IMR-90 (cell line): Measurements from ENCODE around the gene OOSP1. TPM values are rescaled to one million over a fixed set of nuclear protein-coding genes. Genes with fewer than 3 reads are reported as not detected.

Source experiments
- ATAC-seq: fragments of 200-7000 bp; cut with Tn5 transposase; 2 replicates; pipeline ENCODE4 v1.9.1; 2020; ENCODE audit warnings: low read depth, mild to moderate bottlenecking, moderate library complexity
- BruUV-seq: library from RNA; stranded (reverse); fragments of 400-500 nt; replicated peaks from 2 replicates; lab custom pipeline; 2021; lab: Mats Ljungman, UMichigan
- CTCF ChIA-PET: fragments of 300-600 bp; formaldehyde crosslinking; extraction: SDS; loops from one replicate; lab custom pipeline; 2021; ENCODE audit warnings: antibody characterized with exemption; lab: Yijun Ruan, JAX
- POLR2A ChIA-PET: fragments of 300-600 bp; sonication (Branson Sonifier 250); formaldehyde crosslinking; loops from one replicate; lab custom pipeline; 2022; ENCODE audit warnings: antibody characterized with exemption; ENCODE audit not compliant: unreplicated experiment; lab: Charles Lee
- DNase-seq: peaks from one replicate; pipeline ENCODE4 v3.0.0; 2013
- H2AFZ ChIP-seq: replicated peaks from 2 replicates; pipeline ENCODE3; 2013; ENCODE audit warnings: low read length, mild to moderate bottlenecking; ENCODE audit not compliant: poor library complexity
- H2AK5ac ChIP-seq: 2 replicates; pipeline ENCODE4 v1.6.1; 2013; ENCODE audit warnings: low read depth, low read length, inconsistent platforms
- H2AK9ac ChIP-seq: replicated peaks from 2 replicates; pipeline ENCODE3; 2013; ENCODE audit warnings: mild to moderate bottlenecking, low read depth, low read length, moderate library complexity; ENCODE audit not compliant: poor library complexity
- H2BK120ac ChIP-seq: 2 replicates; pipeline ENCODE4 v1.6.1; 2013; ENCODE audit warnings: low read depth, low read length, inconsistent platforms
- H2BK15ac ChIP-seq: 3 replicates; pipeline ENCODE4 v1.6.1; 2013; ENCODE audit warnings: low read depth, low read length, inconsistent platforms
- H2BK20ac ChIP-seq: 2 replicates; pipeline ENCODE4 v1.6.1; 2013; ENCODE audit warnings: low read depth, mild to moderate bottlenecking, inconsistent platforms, low read length, moderate library complexity
- H2BK5ac ChIP-seq: 2 replicates; pipeline ENCODE4 v1.6.1; 2013; ENCODE audit warnings: mild to moderate bottlenecking, low read depth, low read length, inconsistent platforms; ENCODE audit not compliant: poor library complexity, severe bottlenecking
- H3K14ac ChIP-seq: replicated peaks from 2 replicates; pipeline ENCODE4 v1.6.1; 2013; ENCODE audit warnings: low read depth, low read length, inconsistent platforms
- H3K18ac ChIP-seq: 2 replicates; pipeline ENCODE4 v1.6.1; 2013; ENCODE audit warnings: low read depth, low read length, control low read depth
- H3K23ac ChIP-seq: 2 replicates; pipeline ENCODE4 v1.6.1; 2013; ENCODE audit warnings: low read depth, low read length, inconsistent platforms
- H3K27ac ChIP-seq: 2 replicates; pipeline ENCODE4 v1.5.1; 2013; ENCODE audit warnings: mild to moderate bottlenecking, control low read depth, low read length; ENCODE audit not compliant: insufficient read depth
- H3K27me3 ChIP-seq: 2 replicates; pipeline ENCODE4 v1.6.1; 2013; ENCODE audit warnings: low read length; ENCODE audit not compliant: control insufficient read depth, insufficient read depth
- H3K36me3 ChIP-seq: 2 replicates; pipeline ENCODE4 v1.6.1; 2013; ENCODE audit warnings: low read length, mixed read lengths; ENCODE audit not compliant: control insufficient read depth, insufficient read depth
- H3K4ac ChIP-seq: 2 replicates; pipeline ENCODE4 v1.6.1; 2013; ENCODE audit warnings: low read depth, low read length, inconsistent platforms
- H3K4me1 ChIP-seq: 2 replicates; pipeline ENCODE4 v1.6.1; 2013; ENCODE audit warnings: low read length, mixed read lengths; ENCODE audit not compliant: control insufficient read depth, insufficient read depth
- H3K4me2 ChIP-seq: 2 replicates; pipeline ENCODE4 v1.6.1; 2013; ENCODE audit warnings: low read depth, mild to moderate bottlenecking, control low read depth, low read length, moderate library complexity
- H3K4me3 ChIP-seq: 2 replicates; pipeline ENCODE4 v1.5.1; 2013; ENCODE audit warnings: low read depth, mild to moderate bottlenecking, control low read depth, low read length, moderate library complexity; ENCODE audit not compliant: insufficient read depth
- H3K56ac ChIP-seq: 2 replicates; pipeline ENCODE4 v1.6.1; 2013; ENCODE audit warnings: low read length, inconsistent platforms; ENCODE audit not compliant: insufficient read depth; ENCODE audit errors: extremely low read depth
- H3K79me1 ChIP-seq, 2 experiments: 2 replicates each; pipeline ENCODE4 v1.6.1; 2013; ENCODE audit warnings: low read length in 2 of 2, inconsistent platforms in 1 of 2, low read depth in 1 of 2
- H3K9ac ChIP-seq: 2 replicates; pipeline ENCODE4 v1.6.1; 2013; ENCODE audit warnings: low read depth, low read length, control low read depth
- H3K9me1 ChIP-seq: 2 replicates; pipeline ENCODE4 v1.6.1; 2013; ENCODE audit warnings: low read length, inconsistent platforms; ENCODE audit not compliant: insufficient read depth
- H3K9me3 ChIP-seq: 2 replicates; pipeline ENCODE4 v1.6.1; 2013; ENCODE audit warnings: low read length; ENCODE audit not compliant: control insufficient read depth, insufficient read depth
- H4K20me1 ChIP-seq: 2 replicates; pipeline ENCODE4 v1.6.1; 2013; ENCODE audit warnings: low read length, inconsistent platforms; ENCODE audit not compliant: insufficient read depth
- H4K5ac ChIP-seq: 2 replicates; pipeline ENCODE4 v1.6.1; 2013; ENCODE audit warnings: mild to moderate bottlenecking, low read depth, low read length, control low read depth
- H4K8ac ChIP-seq, 2 experiments: 2 replicates each; pipeline ENCODE4 v1.6.1; 2013; ENCODE audit warnings: low read depth in 2 of 2, low read length in 2 of 2, control low read depth in 1 of 2, inconsistent platforms in 1 of 2
- H4K91ac ChIP-seq: 2 replicates; pipeline ENCODE4 v1.6.1; 2013; ENCODE audit warnings: low read depth, low read length, inconsistent platforms; ENCODE audit not compliant: insufficient read depth
- BHLHE40 ChIP-seq: fragments of 150-350 bp; IDR thresholded peaks from 2 replicates; pipeline ENCODE4 v1.6.1; 2016; ENCODE audit warnings: mild to moderate bottlenecking, low read depth, low read length
- CEBPB ChIP-seq: IDR thresholded peaks from 2 replicates; pipeline ENCODE4 v1.6.1; 2012; ENCODE audit warnings: low read depth, low read length, improper control_type of control experiment
- CHD1 ChIP-seq: IDR thresholded peaks from 2 replicates; pipeline ENCODE4 v1.6.1; 2012; ENCODE audit warnings: low read depth, low read length, improper control_type of control experiment
- FOS ChIP-seq: fragments of 150-350 bp; IDR thresholded peaks from 2 replicates; pipeline ENCODE4 v1.6.1; 2016; ENCODE audit warnings: low read depth, low read length
- MAZ ChIP-seq: IDR thresholded peaks from 2 replicates; pipeline ENCODE4 v1.6.1; 2012; ENCODE audit warnings: low read depth, mild to moderate bottlenecking, low read length, improper control_type of control experiment, moderate library complexity, borderline replicate concordance
- POLR2A ChIP-seq: IDR thresholded peaks from 2 replicates; pipeline ENCODE4 v1.6.1; 2012; ENCODE audit warnings: mild to moderate bottlenecking, low read depth, low read length
- RAD21 ChIP-seq: IDR thresholded peaks from 2 replicates; pipeline ENCODE4 v1.6.1; 2012; ENCODE audit warnings: low read length, improper control_type of control experiment
- RCOR1 ChIP-seq: IDR thresholded peaks from 2 replicates; pipeline ENCODE4 v1.6.1; 2012; ENCODE audit warnings: mild to moderate bottlenecking, low read length, improper control_type of control experiment; ENCODE audit not compliant: insufficient replicate concordance
- SMC3 ChIP-seq: fragments of 150-350 bp; IDR thresholded peaks from 2 replicates; pipeline ENCODE4 v1.6.1; 2016; ENCODE audit warnings: low read depth, mild to moderate bottlenecking, antibody characterized with exemption, low read length, moderate library complexity
- WGBS, 2 experiments: methylation state at CpG; one replicate each; pipeline versions ENCODE4 v1.1.5 to v1.1.7; 2013; ENCODE audit warnings: missing lambda C conversion rate in 2 of 2; ENCODE audit not compliant: insufficient read length in 1 of 2; ENCODE audit errors: extremely low coverage in 2 of 2; 5-methylcytosine and 5-hydroxymethylcytosine counted together
- dilution Hi-C: fragments of 300-500 bp; cut with HindIII; formaldehyde crosslinking; loops from one replicate; pipeline ENCODE4 v1.14.3; 2018; ENCODE audit warnings: low sequenced_read_pairs; ENCODE audit not compliant: unreplicated experiment
- in situ Hi-C: fragments of 300-500 bp; cut with MboI; formaldehyde crosslinking; loops from 3 replicates; pipeline ENCODE4 v1.14.3; 2019; ENCODE audit warnings: low sequenced_read_pairs, inconsistent platforms, mixed read lengths
- intact Hi-C: fragments of 100-400 bp; cut with micrococcal nuclease; formaldehyde crosslinking; loops from 2 replicates; pipeline ENCODE4 v1.10.0; 2022
- polyA plus RNA-seq, 3 experiments: library from polyadenylated mRNA; depleted of rRNA; stranded (reverse); fragments of >200 nt; gene quantifications; 2 replicates each; pipeline ENCODE4 v1.2.3, GENCODE V29; 2012; ENCODE audit warnings: low replicate concordance in 1 of 3
- total RNA-seq: library from RNA; depleted of rRNA; stranded (reverse); fragments of >200 nt; gene quantifications from 2 replicates; pipeline ENCODE4 v1.2.3, GENCODE V29; 2012
- TF ChIP-seq, protein P1 (sequence below): fragments of 150-350 bp; IDR thresholded peaks from 2 replicates; pipeline ENCODE4 v1.6.1; 2017; ENCODE audit warnings: mild to moderate bottlenecking, antibody characterized with exemption, low read length, low read depth
- TF ChIP-seq, protein P2 (sequence below): conservative IDR thresholded peaks from 2 replicates; pipeline ENCODE4 v1.5.1; 2012; ENCODE audit warnings: mild to moderate bottlenecking, low read depth, low read length, improper control_type of control experiment

Gene OOSP1
- total and polyA plus RNA-seq, 2 of the 4 experiments (the other 2 are of a cell fraction), result not detected

- no TSS peak for BruUV-seq
- Histone ChIP-seq H3K4ac (no peak overlapping the region), H2AFZ (no peak overlapping the region), H3K79me1 (no peaks in the 10 kb centered on the region), H2BK120ac (no peak overlapping the region), H3K9me3 (0 out of 2 replicates have a peak, but pooled peaks cover 1% of the 10 kb centered on the region), H4K20me1 (no peaks in the 10 kb centered on the region), H2BK15ac (no peak overlapping the region), H3K9me1 (no peaks in the 10 kb centered on the region), H3K9ac (no peak overlapping the region), H3K27ac (no peak overlapping the region), H3K14ac (no peak overlapping the region), H3K4me2 (no peak overlapping the region), H3K4me3 (no peak overlapping the region), H2BK20ac (no peak overlapping the region), H4K8ac (no peak overlapping the region), H2AK9ac (no peak overlapping the region), H2BK5ac (no peak overlapping the region), H4K91ac (no peak overlapping the region), H3K4me1 (no peaks in the 10 kb centered on the region), H3K23ac (no peak overlapping the region), H3K36me3 (no peaks in the 10 kb centered on the region), H2AK5ac (no peak overlapping the region), H4K5ac (no peak overlapping the region), H3K56ac (no peak overlapping the region), H3K27me3 (no peaks in the 10 kb centered on the region), H3K18ac (no peak overlapping the region)
- dilution Hi-C loops (no loop called here), in situ Hi-C loops (no loop called here), intact Hi-C loops (no loop called here)
- ATAC-seq, result no peak
- DNase-seq, result no peak
- TF ChIP-seq POLR2A, result no peak
- no peak for TF ChIP-seq BHLHE40
- TF ChIP-seq CEBPB, result no peak
- TF ChIP-seq SMC3, result no peak
- TF ChIP-seq, protein P1, sequence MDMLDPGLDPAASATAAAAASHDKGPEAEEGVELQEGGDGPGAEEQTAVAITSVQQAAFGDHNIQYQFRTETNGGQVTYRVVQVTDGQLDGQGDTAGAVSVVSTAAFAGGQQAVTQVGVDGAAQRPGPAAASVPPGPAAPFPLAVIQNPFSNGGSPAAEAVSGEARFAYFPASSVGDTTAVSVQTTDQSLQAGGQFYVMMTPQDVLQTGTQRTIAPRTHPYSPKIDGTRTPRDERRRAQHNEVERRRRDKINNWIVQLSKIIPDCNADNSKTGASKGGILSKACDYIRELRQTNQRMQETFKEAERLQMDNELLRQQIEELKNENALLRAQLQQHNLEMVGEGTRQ, result no peak
- TF ChIP-seq RCOR1, result no peak
- no peak for TF ChIP-seq CHD1
- TF ChIP-seq MAZ, result no peak
- no peak for TF ChIP-seq FOS
- TF ChIP-seq, protein P2, sequence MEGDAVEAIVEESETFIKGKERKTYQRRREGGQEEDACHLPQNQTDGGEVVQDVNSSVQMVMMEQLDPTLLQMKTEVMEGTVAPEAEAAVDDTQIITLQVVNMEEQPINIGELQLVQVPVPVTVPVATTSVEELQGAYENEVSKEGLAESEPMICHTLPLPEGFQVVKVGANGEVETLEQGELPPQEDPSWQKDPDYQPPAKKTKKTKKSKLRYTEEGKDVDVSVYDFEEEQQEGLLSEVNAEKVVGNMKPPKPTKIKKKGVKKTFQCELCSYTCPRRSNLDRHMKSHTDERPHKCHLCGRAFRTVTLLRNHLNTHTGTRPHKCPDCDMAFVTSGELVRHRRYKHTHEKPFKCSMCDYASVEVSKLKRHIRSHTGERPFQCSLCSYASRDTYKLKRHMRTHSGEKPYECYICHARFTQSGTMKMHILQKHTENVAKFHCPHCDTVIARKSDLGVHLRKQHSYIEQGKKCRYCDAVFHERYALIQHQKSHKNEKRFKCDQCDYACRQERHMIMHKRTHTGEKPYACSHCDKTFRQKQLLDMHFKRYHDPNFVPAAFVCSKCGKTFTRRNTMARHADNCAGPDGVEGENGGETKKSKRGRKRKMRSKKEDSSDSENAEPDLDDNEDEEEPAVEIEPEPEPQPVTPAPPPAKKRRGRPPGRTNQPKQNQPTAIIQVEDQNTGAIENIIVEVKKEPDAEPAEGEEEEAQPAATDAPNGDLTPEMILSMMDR, result no peak
- TF ChIP-seq RAD21, result no peak
- WGBS, 2 experiments, result no CpG with 5 or more reads among the region's 4 CpGs
- CTCF ChIA-PET, result no interaction called here
- POLR2A ChIA-PET, result no interaction called here
Observed at GRCh38 chr11:59953463-59954218, 15.4 kb downstream of the OOSP1 start.
